ENCODE results near the gene NCR3LG1. TPM values are rescaled to one million over a fixed set of nuclear protein-coding genes. Genes with fewer than 3 reads are reported as not detected.

The NCR3LG1 gene
- total RNA-seq, 1 experiment from 2014 or later: 1.3 TPM

DNA sequence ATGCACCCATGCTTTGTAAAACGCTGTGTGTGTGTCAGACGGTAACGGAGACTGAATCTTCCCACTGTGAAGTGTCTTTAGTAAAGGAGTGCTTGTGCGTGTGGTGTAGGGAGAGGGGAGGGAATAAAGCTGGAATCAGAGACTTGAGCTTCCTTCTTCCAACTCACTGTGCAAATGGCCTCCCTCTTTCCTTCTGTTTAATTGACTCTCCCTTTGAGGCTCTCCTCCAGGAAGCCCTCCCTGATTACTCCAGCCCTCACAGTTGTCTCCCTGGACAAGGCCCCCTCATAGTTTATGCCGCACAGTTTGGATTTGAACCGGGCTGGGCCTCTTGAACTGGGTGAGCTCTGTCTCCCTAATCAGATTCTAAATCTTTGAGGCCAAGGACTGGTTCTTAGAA is 59.8 kb downstream of the NCR3LG1 start:
- Histone ChIP-seq H3K79me2 (ENCODE audit: low read length) (no peaks in the 10 kb centered on the region), H4K20me1 (ENCODE audit: low read length) (no peaks in the 10 kb centered on the region), H3K27me3 (ENCODE audit: low read length) (peaks cover 12% of the 10 kb centered on the region; the same call in 1 of the 2 replicates), H3K9ac (ENCODE audit: low read length) (no peak overlapping the region), H3K9me3 (ENCODE audit: low read length) (no peaks in the 10 kb centered on the region), H3K36me3 (ENCODE audit: low read depth, low read length) (no peaks in the 10 kb centered on the region), H3K9me2 (replicated peaks; ENCODE audit: low read length) (no peaks in the 10 kb centered on the region), H3K4me3 (ENCODE audit: low read length) (no peak overlapping the region), H3K4me2 (ENCODE audit: low read length) (no peak overlapping the region), H2AFZ (ENCODE audit: low read length) (no peak overlapping the region), H3K4me1 (ENCODE audit: insufficient read depth, low read length) (no peaks in the 10 kb centered on the region), H3K27ac (ENCODE audit: low read length) (no peak overlapping the region), H3F3A (ENCODE audit: low read length, unreplicated experiment) (no peaks in the 10 kb centered on the region)
- DNase-seq (no peak), ATAC-seq (no peak)
- POLR2A ChIA-PET (ENCODE audit: unreplicated experiment): no interaction called here
- BruUV-seq (replicated peaks): no TSS peak
- CTCF ChIA-PET: no interaction called here
- intact Hi-C loops (cut with micrococcal nuclease): no loop called here
- TF ChIP-seq EZH2 (IDR thresholded peaks at IDR 0.05; ENCODE audit: low read length, unreplicated experiment) (no peak), EZH2phosphoT487 (IDR thresholded peaks at IDR 0.05; ENCODE audit: borderline replicate concordance, low read length) (no peak)
- TF ChIP-seq, protein P1, sequence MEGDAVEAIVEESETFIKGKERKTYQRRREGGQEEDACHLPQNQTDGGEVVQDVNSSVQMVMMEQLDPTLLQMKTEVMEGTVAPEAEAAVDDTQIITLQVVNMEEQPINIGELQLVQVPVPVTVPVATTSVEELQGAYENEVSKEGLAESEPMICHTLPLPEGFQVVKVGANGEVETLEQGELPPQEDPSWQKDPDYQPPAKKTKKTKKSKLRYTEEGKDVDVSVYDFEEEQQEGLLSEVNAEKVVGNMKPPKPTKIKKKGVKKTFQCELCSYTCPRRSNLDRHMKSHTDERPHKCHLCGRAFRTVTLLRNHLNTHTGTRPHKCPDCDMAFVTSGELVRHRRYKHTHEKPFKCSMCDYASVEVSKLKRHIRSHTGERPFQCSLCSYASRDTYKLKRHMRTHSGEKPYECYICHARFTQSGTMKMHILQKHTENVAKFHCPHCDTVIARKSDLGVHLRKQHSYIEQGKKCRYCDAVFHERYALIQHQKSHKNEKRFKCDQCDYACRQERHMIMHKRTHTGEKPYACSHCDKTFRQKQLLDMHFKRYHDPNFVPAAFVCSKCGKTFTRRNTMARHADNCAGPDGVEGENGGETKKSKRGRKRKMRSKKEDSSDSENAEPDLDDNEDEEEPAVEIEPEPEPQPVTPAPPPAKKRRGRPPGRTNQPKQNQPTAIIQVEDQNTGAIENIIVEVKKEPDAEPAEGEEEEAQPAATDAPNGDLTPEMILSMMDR (conservative IDR thresholded peaks at IDR 0.05; ENCODE audit: low read depth, low read length): no peak

DNA sequence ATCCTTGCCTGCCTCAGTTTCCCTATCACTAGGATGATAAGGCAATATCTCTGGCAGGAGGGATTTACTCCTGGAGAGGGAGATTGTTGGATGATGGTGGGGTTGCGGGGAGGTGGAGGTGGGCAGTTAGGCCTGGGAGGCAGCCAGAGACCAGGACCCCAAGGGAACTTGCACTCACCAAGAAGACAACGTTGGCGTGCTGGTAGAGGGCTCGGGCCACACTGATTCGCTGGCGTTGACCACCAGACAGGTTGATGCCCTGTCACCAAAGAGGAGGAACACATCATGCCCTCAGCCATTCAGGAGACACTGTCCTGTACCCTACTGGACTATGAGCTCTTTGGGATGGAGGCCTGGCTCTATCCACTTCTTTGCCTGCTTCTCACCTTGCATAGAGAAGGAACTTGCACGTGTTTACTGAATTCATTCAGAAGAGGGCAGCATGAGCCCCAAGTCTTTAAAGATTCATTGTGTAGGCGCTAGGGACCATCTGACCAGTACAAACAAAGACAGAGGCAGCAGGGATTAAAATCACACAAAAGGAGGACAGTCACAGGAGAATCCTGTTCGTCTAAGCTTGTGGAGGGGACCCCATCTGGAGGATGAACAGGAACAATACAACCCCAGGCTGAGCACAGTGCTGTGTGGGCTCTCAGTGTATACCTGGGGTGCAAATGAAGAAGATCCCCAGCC is 61.0 kb downstream of the NCR3LG1 start:
- Histone ChIP-seq H3K4me1 (ENCODE audit: insufficient read depth, low read length) (no peaks in the 10 kb centered on the region), H2AFZ (ENCODE audit: low read length) (no peak overlapping the region), H3K4me3 (ENCODE audit: low read length) (no peak overlapping the region), H3K9ac (ENCODE audit: low read length) (no peak overlapping the region), H3K9me2 (replicated peaks; ENCODE audit: low read length) (no peaks in the 10 kb centered on the region), H3K36me3 (ENCODE audit: low read depth, low read length) (no peaks in the 10 kb centered on the region), H3K27ac (ENCODE audit: low read length) (no peak overlapping the region), H3K27me3 (ENCODE audit: low read length) (peaks cover 13% of the 10 kb centered on the region; the same call in 1 of the 2 replicates), H3K79me2 (ENCODE audit: low read length) (no peaks in the 10 kb centered on the region), H3K9me3 (ENCODE audit: low read length) (no peaks in the 10 kb centered on the region), H3K4me2 (ENCODE audit: low read length) (no peak overlapping the region), H3F3A (ENCODE audit: low read length, unreplicated experiment) (no peaks in the 10 kb centered on the region), H4K20me1 (ENCODE audit: low read length) (no peaks in the 10 kb centered on the region)
- intact Hi-C loops (cut with micrococcal nuclease): no loop called here
- ChIA-PET CTCF (no interaction called here), POLR2A (ENCODE audit: unreplicated experiment) (interaction anchor here (0.5 kb wide), 1 partner anchor 24 kb away, joined by 3 read pairs; the partner anchor contains the start of gene KCNJ11)
- no TSS peak for BruUV-seq (replicated peaks)
- ATAC-seq (no peak), DNase-seq (no peak)
- TF ChIP-seq, protein P1 (conservative IDR thresholded peaks at IDR 0.05; ENCODE audit: low read depth, low read length): no peak
- TF ChIP-seq EZH2phosphoT487 (IDR thresholded peaks at IDR 0.05; ENCODE audit: borderline replicate concordance, low read length) (no peak), EZH2 (IDR thresholded peaks at IDR 0.05; ENCODE audit: low read length, unreplicated experiment) (no peak)

Data from PC-3 (cell line).